Hepatocyte (in vitro differentiated cells): ENCODE measurements around the gene MX2. TPM values are rescaled to one million over a fixed set of nuclear protein-coding genes. Genes with fewer than 3 reads are reported as not detected.

ENCODE experiments used
- DNase-seq: peaks from one replicate; pipeline ENCODE4 v3.0.0-alpha.2; 2016; ENCODE audit warnings: low spot score
- H2AFZ ChIP-seq: fragments of 200-600 bp; sonication (generic); 2 replicates; pipeline ENCODE4 v1.6.0; 2016; ENCODE audit warnings: antibody characterized with exemption, mild to moderate bottlenecking
- H3K27ac ChIP-seq: fragments of 200-600 bp; sonication (generic); 2 replicates; pipeline ENCODE4 v1.5.1; 2016; ENCODE audit warnings: mild to moderate bottlenecking
- H3K27me3 ChIP-seq: fragments of 200-600 bp; sonication (generic); 2 replicates; pipeline ENCODE4 v1.6.1; 2016
- H3K36me3 ChIP-seq: fragments of 200-600 bp; sonication (generic); replicated peaks from 2 replicates; pipeline ENCODE4 v1.5.1; 2016; ENCODE audit warnings: low read depth; ENCODE audit not compliant: insufficient read depth
- H3K4me1 ChIP-seq: fragments of 200-600 bp; sonication (generic); 2 replicates; pipeline ENCODE4 v1.5.1; 2016; ENCODE audit warnings: mild to moderate bottlenecking, moderate library complexity; ENCODE audit not compliant: insufficient read depth
- H3K4me2 ChIP-seq: fragments of 200-600 bp; sonication (generic); 2 replicates; pipeline ENCODE4 v1.6.0; 2016
- H3K4me3 ChIP-seq: fragments of 200-600 bp; sonication (generic); 2 replicates; pipeline ENCODE4 v1.5.1; 2016; ENCODE audit warnings: mild to moderate bottlenecking
- H3K79me2 ChIP-seq: fragments of 200-600 bp; sonication (generic); 2 replicates; pipeline ENCODE4 v1.6.0; 2017; ENCODE audit warnings: mild to moderate bottlenecking
- H3K9me2 ChIP-seq: fragments of 200-600 bp; sonication (generic); replicated peaks from 2 replicates; pipeline ENCODE4 v1.6.0; 2017; ENCODE audit warnings: mild to moderate bottlenecking; ENCODE audit not compliant: insufficient read depth
- H3K9me3 ChIP-seq: fragments of 200-600 bp; sonication (generic); 2 replicates; pipeline ENCODE4 v1.5.1; 2016; ENCODE audit warnings: low read depth, mild to moderate bottlenecking
- H4K20me1 ChIP-seq: fragments of 200-600 bp; sonication (generic); 2 replicates; pipeline ENCODE4 v1.6.0; 2016; ENCODE audit warnings: mild to moderate bottlenecking; ENCODE audit not compliant: insufficient read depth, poor library complexity, severe bottlenecking
- EZH2 ChIP-seq: fragments of 200-600 bp; sonication (generic); IDR thresholded peaks from 2 replicates; pipeline ENCODE4 v1.6.1; 2016; ENCODE audit warnings: antibody characterized with exemption, mild to moderate bottlenecking, borderline replicate concordance
- EZH2phosphoT487 ChIP-seq: fragments of 200-600 bp; sonication (generic); IDR thresholded peaks from one replicate; pipeline ENCODE4 v1.6.1; 2018; ENCODE audit warnings: antibody characterized with exemption, mild to moderate bottlenecking, low read depth, moderate library complexity; ENCODE audit not compliant: unreplicated experiment, severe bottlenecking
- WGBS: methylation state at CpG from one replicate; pipeline ENCODE4 v1.1.6; 2016; ENCODE audit warnings: low lambda C conversion rate; ENCODE audit errors: missing lambda C conversion rate; 5-methylcytosine and 5-hydroxymethylcytosine counted together
- polyA plus RNA-seq: library from polyadenylated mRNA; unstranded; fragments of >200 nt; fragmentation: Nextera tagmentation; extraction: Ambion mirVana; gene quantifications from 2 replicates; pipeline ENCODE4 v1.2.1, GENCODE V29; 2016
- total RNA-seq: library from RNA; depleted of rRNA; stranded (reverse); fragments of >200 nt; gene quantifications from 2 replicates; pipeline ENCODE4 v1.2.3, GENCODE V29; 2014
- TF ChIP-seq, protein P1 (sequence below): fragments of 200-600 bp; sonication (generic); IDR thresholded peaks from 2 replicates; pipeline ENCODE4 v1.5.1; 2016; ENCODE audit warnings: antibody characterized with exemption, mild to moderate bottlenecking; ENCODE audit not compliant: poor library complexity

The MX2 gene
- total and polyA plus RNA-seq, 2 experiments from 2014 or later, result 1.1 to 2.6 TPM

DNA sequence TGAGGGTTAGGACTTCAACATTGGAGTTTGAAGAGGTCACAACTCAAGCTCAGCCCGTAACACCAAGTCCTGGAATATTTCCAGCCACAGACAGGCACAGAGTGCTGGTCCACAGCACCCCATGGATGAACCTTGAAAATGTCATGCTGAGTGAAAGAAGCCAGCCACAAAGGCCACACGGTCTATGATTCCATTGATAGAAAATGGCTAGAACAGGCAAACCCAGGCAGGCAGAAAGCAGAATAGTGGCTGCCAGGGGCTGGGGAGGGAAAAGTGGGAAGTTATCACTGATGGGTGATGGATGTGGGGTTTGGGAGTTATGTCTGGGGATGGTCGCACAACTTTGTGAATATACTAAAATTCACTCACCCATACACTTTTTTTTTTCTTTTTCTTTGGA lies 85.5 kb downstream of the MX2 start:
- H3K36me3 ChIP-seq, result no peaks in the 10 kb centered on the region

DNA sequence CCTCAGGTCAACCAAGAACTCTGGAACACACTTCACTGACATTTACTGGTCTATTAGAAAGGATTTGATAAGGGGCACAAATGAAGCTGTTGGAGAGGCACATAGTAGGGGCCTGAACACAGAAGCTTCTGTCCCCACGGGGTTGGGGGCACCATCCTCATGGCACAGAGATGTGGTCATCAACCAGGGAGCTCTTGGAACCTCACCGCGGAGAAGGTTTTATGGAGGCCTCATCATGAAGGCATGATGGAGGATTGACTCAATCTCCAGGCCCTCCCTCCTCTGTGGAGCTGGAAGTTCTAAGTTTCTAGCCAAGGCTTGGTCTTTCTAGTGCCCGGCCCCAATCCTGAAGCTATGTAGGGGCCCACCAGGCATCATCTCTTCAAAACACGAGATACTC lies 87.8 kb downstream of the MX2 start:
- Histone ChIP-seq H3K9me2 (no peaks in the 10 kb centered on the region), H2AFZ (no peak overlapping the region), H3K9me3 (no peaks in the 10 kb centered on the region), H3K79me2 (no peaks in the 10 kb centered on the region), H3K36me3 (no peaks in the 10 kb centered on the region), H4K20me1 (no peaks in the 10 kb centered on the region), H3K4me1 (no peaks in the 10 kb centered on the region), H3K4me2 (no peak overlapping the region), H3K27ac (no peak overlapping the region), H3K4me3 (no peak overlapping the region), H3K27me3 (no peaks in the 10 kb centered on the region)
- DNase-seq, result no peak
- WGBS, result 70% methylated on average over 5 of the region's 5 CpGs
- TF ChIP-seq EZH2phosphoT487 (no peak), EZH2 (no peak)
- TF ChIP-seq, protein P1, sequence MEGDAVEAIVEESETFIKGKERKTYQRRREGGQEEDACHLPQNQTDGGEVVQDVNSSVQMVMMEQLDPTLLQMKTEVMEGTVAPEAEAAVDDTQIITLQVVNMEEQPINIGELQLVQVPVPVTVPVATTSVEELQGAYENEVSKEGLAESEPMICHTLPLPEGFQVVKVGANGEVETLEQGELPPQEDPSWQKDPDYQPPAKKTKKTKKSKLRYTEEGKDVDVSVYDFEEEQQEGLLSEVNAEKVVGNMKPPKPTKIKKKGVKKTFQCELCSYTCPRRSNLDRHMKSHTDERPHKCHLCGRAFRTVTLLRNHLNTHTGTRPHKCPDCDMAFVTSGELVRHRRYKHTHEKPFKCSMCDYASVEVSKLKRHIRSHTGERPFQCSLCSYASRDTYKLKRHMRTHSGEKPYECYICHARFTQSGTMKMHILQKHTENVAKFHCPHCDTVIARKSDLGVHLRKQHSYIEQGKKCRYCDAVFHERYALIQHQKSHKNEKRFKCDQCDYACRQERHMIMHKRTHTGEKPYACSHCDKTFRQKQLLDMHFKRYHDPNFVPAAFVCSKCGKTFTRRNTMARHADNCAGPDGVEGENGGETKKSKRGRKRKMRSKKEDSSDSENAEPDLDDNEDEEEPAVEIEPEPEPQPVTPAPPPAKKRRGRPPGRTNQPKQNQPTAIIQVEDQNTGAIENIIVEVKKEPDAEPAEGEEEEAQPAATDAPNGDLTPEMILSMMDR, result no peak

More for the DNA sequence above, 85.5 kb downstream of the MX2 start:
- Histone ChIP-seq H3K9me2 (no peaks in the 10 kb centered on the region), H3K27ac (no peak overlapping the region), H3K4me2 (no peak overlapping the region), H2AFZ (no peak overlapping the region), H3K9me3 (no peaks in the 10 kb centered on the region), H3K4me3 (no peak overlapping the region), H3K79me2 (no peaks in the 10 kb centered on the region), H3K27me3 (no peaks in the 10 kb centered on the region), H3K4me1 (no peaks in the 10 kb centered on the region), H4K20me1 (no peaks in the 10 kb centered on the region)
- DNase-seq, result no peak
- no peak for TF ChIP-seq EZH2
- TF ChIP-seq EZH2phosphoT487, result no peak
- 96% methylated on average over 3 of the region's 3 CpGs for WGBS

- no peak overlapping the region for H2AFZ ChIP-seq
- no peaks in the 10 kb centered on the region for H3K9me2 ChIP-seq
- no peak for TF ChIP-seq EZH2
- no peak for TF ChIP-seq EZH2phosphoT487
- TF ChIP-seq, protein P1, result no peak
- H3K4me1 ChIP-seq, result no peaks in the 10 kb centered on the region
- no peak overlapping the region for H3K27ac ChIP-seq
- no peaks in the 10 kb centered on the region for H3K9me3 ChIP-seq
- no peaks in the 10 kb centered on the region for H3K36me3 ChIP-seq
- no peaks in the 10 kb centered on the region for H3K27me3 ChIP-seq
- no peak overlapping the region for H3K4me2 ChIP-seq
- no peak for DNase-seq
- H4K20me1 ChIP-seq, result no peaks in the 10 kb centered on the region
- H3K4me3 ChIP-seq, result no peak overlapping the region
- WGBS, result 90% methylated on average over 15 of the region's 16 CpGs
- no peaks in the 10 kb centered on the region for H3K79me2 ChIP-seq
Measured at GRCh38 chr21:41451753-41452676, 90.2 kb downstream of the MX2 start.

GRCh38 chr21:41453198-41453597 lies 91.4 kb downstream of the MX2 start:
- Histone ChIP-seq H3K9me2 (no peaks in the 10 kb centered on the region), H3K4me2 (no peak overlapping the region), H3K27ac (no peak overlapping the region), H3K27me3 (no peaks in the 10 kb centered on the region), H3K79me2 (no peaks in the 10 kb centered on the region), H3K4me1 (no peaks in the 10 kb centered on the region), H3K36me3 (no peaks in the 10 kb centered on the region), H4K20me1 (no peaks in the 10 kb centered on the region), H2AFZ (no peak overlapping the region), H3K4me3 (no peak overlapping the region), H3K9me3 (no peaks in the 10 kb centered on the region)
- WGBS, result 97% methylated on average over 3 of the region's 3 CpGs
- TF ChIP-seq EZH2 (no peak), EZH2phosphoT487 (no peak)
- TF ChIP-seq, protein P1, result no peak
- DNase-seq, result no peak
